Activated CD8-positive, alpha-beta memory T cell treated with anti-CD3 and anti-CD28 coated beads, Interleukin-2, amount 50 U/mL, for 1 hour (primary cell): ENCODE data around the gene SCNN1B.

Experiments used
- DNase-seq: peaks from one replicate; pipeline ENCODE4 v3.0.0-alpha.2; 2020; ENCODE audit errors: extremely low read depth

SCNN1B gene

GRCh38 chr16:23407436-23408127, 105.5 kb downstream of the SCNN1B start:
- no peak for DNase-seq

GRCh38 chr16:23408242-23408822, 106.2 kb downstream of the SCNN1B start:
- DNase-seq: no peak

- no peak for DNase-seq
Measured at GRCh38 chr16:23408823-23409298, 106.8 kb downstream of the SCNN1B start.

GRCh38 chr16:23409522-23409921, 107.4 kb downstream of the SCNN1B start:
- DNase-seq: no peak

GRCh38 chr16:23410176-23410575, 108.1 kb downstream of the SCNN1B start:
- DNase-seq: no peak

GRCh38 chr16:23414731-23415130, 112.6 kb downstream of the SCNN1B start:
- DNase-seq: no peak

- no peak for DNase-seq
Measured at GRCh38 chr16:23416816-23417215, 114.7 kb downstream of the SCNN1B start.

GRCh38 chr16:23420011-23420410, 117.9 kb downstream of the SCNN1B start:
- DNase-seq: no peak

GRCh38 chr16:23423496-23424049, 121.5 kb downstream of the SCNN1B start:
- no peak for DNase-seq

GRCh38 chr16:23424292-23424958, 122.3 kb downstream of the SCNN1B start:
- no peak for DNase-seq

GRCh38 chr16:23428351-23428750, 126.2 kb downstream of the SCNN1B start:
- no peak for DNase-seq
